ENCODE data around the gene ZFYVE27.

GRCh38 chr10:97805096-97805884 lies 68.4 kb downstream of the ZFYVE27 start:
- TF ChIP-seq CTCF (IDR thresholded peaks at IDR 0.05) (no peak), POLR2A (IDR thresholded peaks at IDR 0.05) (no peak), EP300 (IDR thresholded peaks at IDR 0.05) (no peak), POLR2AphosphoS5 (IDR thresholded peaks at IDR 0.05) (no peak)

Measured in sigmoid colon (tissue), 4 donors.